OCI-LY7 (cell line): ENCODE results near the gene HBQ1. TPM values are rescaled to one million over a fixed set of nuclear protein-coding genes. Genes with fewer than 3 reads are reported as not detected.
"Not testable (repeated sequence)": the region's sequence is repeated elsewhere in the genome, so short reads cannot be mapped to it uniquely, and the experiment has no call there.

Source experiments
- BruUV-seq: library from RNA; stranded (reverse); fragments of 400-500 nt; replicated peaks from 2 replicates; lab custom pipeline; 2021; lab: Mats Ljungman, UMichigan
- CTCF ChIA-PET: fragments of 300-600 bp; sonication (Branson Sonifier 250); formaldehyde crosslinking; loops from one replicate; lab custom pipeline; 2022; ENCODE audit warnings: antibody characterized with exemption; ENCODE audit not compliant: unreplicated experiment; lab: Charles Lee
- POLR2A ChIA-PET: fragments of 300-600 bp; sonication (Branson Sonifier 250); formaldehyde crosslinking; loops from one replicate; lab custom pipeline; 2022; ENCODE audit warnings: antibody characterized with exemption; lab: Charles Lee
- DNase-seq: peaks from one replicate; pipeline ENCODE4 v3.0.0-alpha.2; 2015; ENCODE audit warnings: low spot score
- H2AFZ ChIP-seq: fragments of 200-600 bp; sonication (generic), shearing (Covaris generic); 2 replicates; pipeline ENCODE4 v1.6.1; 2014; ENCODE audit warnings: mild to moderate bottlenecking, antibody characterized with exemption, low read length, moderate library complexity
- H3K27ac ChIP-seq: fragments of 200-600 bp; sonication (generic); 2 replicates; pipeline ENCODE4 v1.5.1; 2014; ENCODE audit warnings: mixed run types, low read depth, mild to moderate bottlenecking, moderate library complexity, low read length, inconsistent platforms; ENCODE audit not compliant: poor library complexity, severe bottlenecking
- H3K36me3 ChIP-seq: fragments of 200-600 bp; sonication (generic); 2 replicates; pipeline ENCODE4 v1.6.1; 2014; ENCODE audit warnings: mild to moderate bottlenecking, antibody characterized with exemption, low read length, moderate library complexity, mixed read lengths; ENCODE audit not compliant: insufficient read depth
- H3K4me1 ChIP-seq: fragments of 200-600 bp; sonication (generic); 2 replicates; pipeline ENCODE4 v1.5.1; 2014; ENCODE audit warnings: mild to moderate bottlenecking, low read length; ENCODE audit not compliant: insufficient read depth, poor library complexity, severe bottlenecking
- H3K4me2 ChIP-seq: fragments of 200-600 bp; sonication (generic); 2 replicates; pipeline ENCODE4 v1.6.1; 2014; ENCODE audit warnings: mild to moderate bottlenecking, low read length
- H3K4me3 ChIP-seq: fragments of 200-600 bp; sonication (generic); 2 replicates; pipeline ENCODE4 v1.5.1; 2014; ENCODE audit warnings: mild to moderate bottlenecking, low read depth, low read length; ENCODE audit not compliant: poor library complexity, severe bottlenecking
- H3K79me2 ChIP-seq: fragments of 200-600 bp; sonication (generic); 2 replicates; pipeline ENCODE4 v1.6.1; 2016; ENCODE audit warnings: low read depth, mild to moderate bottlenecking, low read length, moderate library complexity, mixed read lengths; ENCODE audit not compliant: insufficient read depth
- H3K9me2 ChIP-seq: fragments of 200-600 bp; sonication (generic); 2 replicates; pipeline ENCODE4 v1.6.1; 2016; ENCODE audit warnings: mild to moderate bottlenecking, low read length, mixed read lengths; ENCODE audit not compliant: insufficient read depth
- H3K9me3 ChIP-seq: fragments of 200-600 bp; sonication (generic); 2 replicates; pipeline ENCODE4 v1.6.1; 2014; ENCODE audit warnings: mild to moderate bottlenecking, mixed run types, low read length, mixed read lengths
- H4K20me1 ChIP-seq: fragments of 200-600 bp; sonication (generic); 2 replicates; pipeline ENCODE4 v1.6.1; 2014; ENCODE audit warnings: mild to moderate bottlenecking, antibody characterized with exemption, low read length, moderate library complexity, mixed read lengths; ENCODE audit not compliant: insufficient read depth
- EZH2phosphoT487 ChIP-seq: fragments of 200-600 bp; sonication (generic); IDR thresholded peaks from 2 replicates; pipeline ENCODE4 v1.6.1; 2018; ENCODE audit warnings: low read depth, borderline replicate concordance, mild to moderate bottlenecking, mixed run types, antibody characterized with exemption, low read length, moderate library complexity, mixed read lengths
- intact Hi-C: fragments of 100-400 bp; cut with micrococcal nuclease; formaldehyde crosslinking; loops from one replicate; pipeline ENCODE4 v1.10.0; 2022; ENCODE audit not compliant: unreplicated experiment
- total RNA-seq, 2 experiments: library from RNA; depleted of rRNA in 1 of 2; stranded (reverse); fragments of >200 nt in 1 of 2; shearing (Covaris generic) in 1 of 2; gene quantifications; 2 replicates each; pipeline ENCODE4 v1.2.3, GENCODE V29; 2014 to 2022
- TF ChIP-seq, protein P1 (sequence below): fragments of 200-600 bp; sonication (generic); conservative IDR thresholded peaks from 2 replicates; pipeline ENCODE4 v1.5.1; 2014; ENCODE audit warnings: mild to moderate bottlenecking, antibody characterized with exemption, low read length, moderate library complexity, mixed read lengths

Gene HBQ1
- total RNA-seq, 2 experiments from 2014 or later, result not detected

DNA sequence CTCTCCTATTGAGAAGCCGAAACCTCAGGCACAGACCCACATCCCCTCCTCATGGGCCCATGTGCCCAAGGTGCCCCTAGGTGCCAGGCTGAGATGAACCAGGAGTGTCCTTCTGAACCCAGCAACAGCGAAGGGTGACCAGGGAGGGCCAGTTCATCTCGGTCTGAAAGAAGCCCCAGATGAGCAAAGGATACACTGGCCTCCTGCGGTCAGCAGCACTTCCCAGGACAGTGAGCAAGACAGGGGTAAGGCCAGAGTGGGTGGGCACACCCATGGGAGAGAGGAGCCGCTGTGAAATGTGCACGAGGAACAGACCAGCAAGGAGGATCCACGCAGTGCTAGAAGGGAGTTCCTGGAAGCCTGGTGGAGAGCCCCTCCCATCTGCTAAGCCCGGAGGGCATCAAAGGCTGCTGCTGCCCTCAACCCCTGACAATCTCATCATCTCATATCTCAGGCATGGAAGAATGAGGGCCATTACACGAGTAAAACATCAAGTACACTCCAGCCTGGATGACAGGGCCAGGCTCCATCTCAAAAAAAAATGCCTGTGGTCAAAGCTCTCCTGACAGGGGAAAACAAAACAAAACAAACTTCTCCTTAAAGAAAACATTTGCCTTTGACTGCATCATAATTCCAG is 31.1 kb upstream of the HBQ1 start:
- H3K36me3 ChIP-seq, result no peaks in the 10 kb centered on the region
- no peak for TF ChIP-seq EZH2phosphoT487
- TF ChIP-seq, protein P1, sequence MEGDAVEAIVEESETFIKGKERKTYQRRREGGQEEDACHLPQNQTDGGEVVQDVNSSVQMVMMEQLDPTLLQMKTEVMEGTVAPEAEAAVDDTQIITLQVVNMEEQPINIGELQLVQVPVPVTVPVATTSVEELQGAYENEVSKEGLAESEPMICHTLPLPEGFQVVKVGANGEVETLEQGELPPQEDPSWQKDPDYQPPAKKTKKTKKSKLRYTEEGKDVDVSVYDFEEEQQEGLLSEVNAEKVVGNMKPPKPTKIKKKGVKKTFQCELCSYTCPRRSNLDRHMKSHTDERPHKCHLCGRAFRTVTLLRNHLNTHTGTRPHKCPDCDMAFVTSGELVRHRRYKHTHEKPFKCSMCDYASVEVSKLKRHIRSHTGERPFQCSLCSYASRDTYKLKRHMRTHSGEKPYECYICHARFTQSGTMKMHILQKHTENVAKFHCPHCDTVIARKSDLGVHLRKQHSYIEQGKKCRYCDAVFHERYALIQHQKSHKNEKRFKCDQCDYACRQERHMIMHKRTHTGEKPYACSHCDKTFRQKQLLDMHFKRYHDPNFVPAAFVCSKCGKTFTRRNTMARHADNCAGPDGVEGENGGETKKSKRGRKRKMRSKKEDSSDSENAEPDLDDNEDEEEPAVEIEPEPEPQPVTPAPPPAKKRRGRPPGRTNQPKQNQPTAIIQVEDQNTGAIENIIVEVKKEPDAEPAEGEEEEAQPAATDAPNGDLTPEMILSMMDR, result no peak
- intact Hi-C loops, result no loop called here
- no peaks in the 10 kb centered on the region for H3K9me2 ChIP-seq
- DNase-seq, result no peak
- no peaks in the 10 kb centered on the region for H3K9me3 ChIP-seq
- no peak overlapping the region for H3K27ac ChIP-seq
- no peak overlapping the region for H3K4me2 ChIP-seq
- POLR2A ChIA-PET, result no interaction called here
- no peak overlapping the region for H3K4me3 ChIP-seq
- CTCF ChIA-PET, result no interaction called here
- BruUV-seq, result no TSS peak
- H3K4me1 ChIP-seq, result no peaks in the 10 kb centered on the region
- no peak overlapping the region for H2AFZ ChIP-seq
- H3K79me2 ChIP-seq, result no peaks in the 10 kb centered on the region
- no peaks in the 10 kb centered on the region for H4K20me1 ChIP-seq

DNA sequence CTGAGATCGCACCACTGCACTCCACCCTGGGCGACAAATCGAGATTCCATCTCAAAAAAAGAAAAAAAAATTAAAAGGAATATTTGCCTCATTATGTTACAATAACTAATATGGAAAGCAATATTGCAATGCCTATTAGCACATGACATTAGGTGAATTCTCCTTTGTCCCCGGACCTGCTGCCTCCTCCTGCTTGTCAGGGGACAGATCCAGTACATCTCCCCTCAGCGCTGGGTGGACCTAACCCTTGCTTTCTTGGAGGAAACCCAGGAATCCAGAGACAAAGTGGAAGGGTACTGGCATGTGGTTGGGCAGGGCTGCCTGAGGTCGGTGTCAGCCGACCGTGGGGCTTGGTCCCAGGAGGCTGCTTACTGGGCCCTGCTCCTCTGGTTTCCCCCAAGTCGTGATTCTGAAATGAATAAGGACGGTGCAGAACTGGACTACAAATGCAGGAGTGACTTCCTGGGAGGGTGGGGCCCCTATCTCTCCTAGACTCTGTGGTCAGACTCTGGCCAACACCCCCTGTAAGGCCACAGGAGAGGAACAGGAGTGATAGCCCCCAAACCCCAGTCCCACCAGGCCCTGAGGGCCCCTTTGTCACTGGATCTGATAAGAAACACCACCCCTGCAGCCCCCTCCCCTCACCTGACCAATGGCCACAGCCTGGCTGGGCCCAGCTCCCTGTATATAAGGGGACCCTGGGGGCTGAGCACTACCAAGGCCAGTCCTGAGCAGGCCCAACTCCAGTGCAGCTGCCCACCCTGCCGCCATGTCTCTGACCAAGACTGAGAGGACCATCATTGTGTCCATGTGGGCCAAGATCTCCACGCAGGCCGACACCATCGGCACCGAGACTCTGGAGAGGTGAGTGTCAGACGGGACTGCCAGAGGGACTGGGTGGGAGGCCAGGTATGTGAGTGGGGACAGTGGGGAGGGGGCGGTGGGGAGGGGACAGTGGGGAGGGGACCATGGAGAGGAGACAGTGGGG is 27.8 kb upstream of the HBQ1 start, which contains the start of gene HBZ:
TSS of gene HBZ (plus strand) at position 504 of the 988 bp plus-strand sequence. CDS start at position 770, 266 bp downstream.
- CTCF ChIA-PET, result no interaction called here
- intact Hi-C loops, result no loop called here
- no peak for TF ChIP-seq EZH2phosphoT487
- TF ChIP-seq, protein P1, result no peak
- no peak within 1 kb of the TSS for H3K27ac ChIP-seq
- no peaks in the 10 kb centered on the region for H3K36me3 ChIP-seq
- POLR2A ChIA-PET, result no interaction called here
- H3K9me2 ChIP-seq, result no peaks in the 10 kb centered on the region
- H4K20me1 ChIP-seq, result no peaks in the 10 kb centered on the region
- H3K4me2 ChIP-seq, result no peak within 1 kb of the TSS
- H2AFZ ChIP-seq, result no peak within 1 kb of the TSS
- H3K4me3 ChIP-seq, result no peak within 1 kb of the TSS
- no peak for DNase-seq
- H3K9me3 ChIP-seq, result no peaks in the 10 kb centered on the region
- H3K4me1 ChIP-seq, result peaks cover 8% of the 10 kb centered on the region
- no TSS peak for BruUV-seq
- no peaks in the 10 kb centered on the region for H3K79me2 ChIP-seq

DNA sequence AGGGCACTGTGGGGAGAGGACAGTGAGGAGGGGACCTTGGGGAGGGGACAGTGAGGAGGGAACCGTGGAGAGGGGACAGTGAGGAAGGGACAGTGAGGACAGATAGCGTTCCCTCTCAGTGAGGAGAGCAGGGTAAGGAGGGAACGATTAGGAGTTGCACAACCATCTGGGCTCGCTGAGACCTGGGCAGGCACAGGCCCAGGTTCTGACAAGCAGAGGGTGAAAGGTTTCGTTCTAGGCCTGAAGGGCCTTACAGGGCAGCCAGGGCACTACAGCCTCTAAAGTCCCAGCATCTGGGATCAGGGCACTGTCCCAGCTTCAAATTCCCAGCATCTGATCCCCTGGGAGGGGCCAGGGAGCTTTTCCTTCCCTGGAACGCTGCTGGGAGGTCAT is 27.1 kb upstream of the HBQ1 start:
- H3K9me2 ChIP-seq, BruUV-seq, POLR2A ChIA-PET, H3K27ac ChIP-seq, H3K36me3 ChIP-seq, H3K4me1 ChIP-seq, H3K79me2 ChIP-seq, DNase-seq, CTCF ChIA-PET, intact Hi-C loops, H3K9me3 ChIP-seq, H2AFZ ChIP-seq, H3K4me2 ChIP-seq, H4K20me1 ChIP-seq, H3K4me3 ChIP-seq: not testable (repeated sequence)

DNA sequence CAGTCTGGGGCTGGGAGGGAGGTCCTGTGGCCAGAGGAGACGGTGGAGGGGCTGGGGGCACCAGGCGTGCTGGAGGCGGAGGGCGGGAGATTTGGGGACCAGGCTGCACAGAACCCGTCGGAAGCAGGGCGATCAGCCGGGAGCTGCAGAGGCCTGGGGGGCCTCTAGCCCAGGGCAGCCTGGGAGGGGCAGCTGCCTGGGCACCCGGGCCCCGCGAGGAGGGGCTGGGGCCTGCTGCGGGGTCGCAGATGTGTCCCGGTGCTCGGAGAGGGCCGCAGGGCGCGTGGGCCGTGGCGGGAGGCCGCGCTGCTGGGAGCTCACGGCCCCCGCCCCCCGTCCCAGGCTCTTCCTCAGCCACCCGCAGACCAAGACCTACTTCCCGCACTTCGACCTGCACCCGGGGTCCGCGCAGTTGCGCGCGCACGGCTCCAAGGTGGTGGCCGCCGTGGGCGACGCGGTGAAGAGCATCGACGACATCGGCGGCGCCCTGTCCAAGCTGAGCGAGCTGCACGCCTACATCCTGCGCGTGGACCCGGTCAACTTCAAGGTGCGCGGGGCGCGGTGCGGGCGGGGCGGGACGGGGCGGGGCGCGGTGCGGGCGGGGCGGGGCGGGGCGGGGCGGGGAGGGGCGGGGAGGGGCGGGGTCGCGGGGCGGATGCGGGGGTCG is 26.6 kb upstream of the HBQ1 start:
- H3K4me3 ChIP-seq, CTCF ChIA-PET, intact Hi-C loops: not testable (repeated sequence)

More for the DNA sequence above, 26.6 kb upstream of the HBQ1 start:
- H2AFZ ChIP-seq, H3K79me2 ChIP-seq, H4K20me1 ChIP-seq, POLR2A ChIA-PET, H3K9me2 ChIP-seq, H3K27ac ChIP-seq, H3K9me3 ChIP-seq, DNase-seq, BruUV-seq, H3K4me1 ChIP-seq, H3K4me2 ChIP-seq, H3K36me3 ChIP-seq: not testable (repeated sequence)
